Non-pigmented ciliary epithelial cell (primary cell): ENCODE results near the gene VSTM2A.

ENCODE experiments used
- DNase-seq: peaks from one replicate; pipeline ENCODE4 v3.0.0-alpha.2; 2010; ENCODE audit warnings: low read depth

Gene VSTM2A

DNA sequence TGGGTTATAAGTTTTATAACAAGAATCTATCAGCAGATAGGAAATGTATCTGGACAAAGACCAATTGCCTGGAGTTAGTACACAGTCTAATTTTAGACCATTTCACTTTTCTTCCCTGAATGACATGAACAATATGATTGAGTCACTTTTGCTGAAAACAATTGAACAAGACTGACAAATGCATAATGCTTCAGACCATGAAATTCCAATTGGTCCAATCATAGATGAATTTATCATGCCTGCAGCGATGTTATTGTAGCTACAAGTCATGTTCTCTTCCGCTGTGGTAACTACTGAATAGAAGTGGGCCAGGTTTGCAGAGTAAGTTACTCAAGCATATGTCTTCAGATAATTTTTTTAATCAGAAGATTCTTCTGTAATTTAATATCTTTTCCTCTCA, 73.4 kb downstream of the VSTM2A start:
- peak; percentile 18 for DNase-seq
